Activated naive CD8-positive, alpha-beta T cell treated with anti-CD3 and anti-CD28 coated beads, Interleukin-2, amount 10 ng/mL, durations not matched to agents 7 days and 5 days (primary cell): Measurements from ENCODE around the gene CEMIP. TPM values are rescaled to one million over a fixed set of nuclear protein-coding genes. Genes with fewer than 3 reads are reported as not detected.

Experiments
- ATAC-seq: fragments of 150-1000 bp; cut with Tn5 transposase; one replicate; pipeline ENCODE4 v1.10.0; 2021; ENCODE audit warnings: low read depth, moderate library complexity
- POLR2A ChIA-PET: fragments of 350-600 bp; sonication (Branson Sonifier 250); formaldehyde crosslinking; loops from one replicate; lab custom pipeline; 2021; ENCODE audit warnings: antibody characterized with exemption; lab: Charles Lee
- DNase-seq: peaks from one replicate; pipeline ENCODE4 v3.0.0; 2021
- H3K27ac Mint-ChIP-seq: one replicate; pipeline ENCODE4 v1.8.0; 2022; ENCODE audit warnings: mild to moderate bottlenecking, mixed read lengths
- H3K27me3 Mint-ChIP-seq: one replicate; pipeline ENCODE4 v1.8.0; 2022; ENCODE audit warnings: mild to moderate bottlenecking, moderate library complexity, mixed read lengths
- H3K36me3 Mint-ChIP-seq: one replicate; pipeline ENCODE4 v1.8.0; 2021; ENCODE audit warnings: mild to moderate bottlenecking, mixed read lengths
- H3K4me1 Mint-ChIP-seq: one replicate; pipeline ENCODE4 v1.8.0; 2021; ENCODE audit warnings: mixed read lengths
- H3K4me3 Mint-ChIP-seq: one replicate; pipeline ENCODE4 v1.8.0; 2022; ENCODE audit warnings: mild to moderate bottlenecking, moderate library complexity, mixed read lengths
- H3K9me3 Mint-ChIP-seq: one replicate; pipeline ENCODE4 v1.8.0; 2021; ENCODE audit warnings: mixed read lengths
- total RNA-seq, 2 experiments: library from RNA; stranded (reverse); gene quantifications; one replicate each; pipeline ENCODE4 v1.2.3, GENCODE V29; 2021

Gene CEMIP
- total RNA-seq, 2 experiments from 2014 or later: 0.23 TPM; not detected in 1

GRCh38 chr15:80779658-80780415 is 667 bp downstream of the CEMIP start:
- POLR2A ChIA-PET: interaction anchor here (0.5 to 0.6 kb wide), 2 partner anchors 130 to 262 kb away, joined by 3 to 4 read pairs; no protein-coding TSS in a partner anchor
- Mint-ChIP-seq H3K4me1 (peaks cover 9% of the 10 kb centered on the region), H3K4me3 (peak overlapping the region; percentile 54), H3K27ac (no peak overlapping the region), H3K9me3 (no peaks in the 10 kb centered on the region), H3K27me3 (peaks cover 57% of the 10 kb centered on the region), H3K36me3 (no peaks in the 10 kb centered on the region)
- DNase-seq: peak; percentile 30
- ATAC-seq: no peak

GRCh38 chr15:80780416-80781221 is 1.4 kb downstream of the CEMIP start:
- H3K9me3 Mint-ChIP-seq: no peaks in the 10 kb centered on the region
- peaks cover 57% of the 10 kb centered on the region for H3K27me3 Mint-ChIP-seq
- peaks cover 9% of the 10 kb centered on the region for H3K4me1 Mint-ChIP-seq
- H3K36me3 Mint-ChIP-seq: no peaks in the 10 kb centered on the region
- no peak overlapping the region for H3K4me3 Mint-ChIP-seq
- POLR2A ChIA-PET: no interaction called here
- H3K27ac Mint-ChIP-seq: no peak overlapping the region
- no peak for ATAC-seq
- peak; percentile 60 for DNase-seq

GRCh38 chr15:80783260-80783659 is 4.1 kb downstream of the CEMIP start:
- Mint-ChIP-seq H3K9me3 (no peaks in the 10 kb centered on the region), H3K27me3 (peaks cover 40% of the 10 kb centered on the region), H3K4me1 (peaks cover 5% of the 10 kb centered on the region), H3K36me3 (no peaks in the 10 kb centered on the region), H3K27ac (no peak overlapping the region), H3K4me3 (no peak overlapping the region)
- ATAC-seq (peak; percentile 25), DNase-seq (no peak)
- POLR2A ChIA-PET: no interaction called here

- H3K27ac Mint-ChIP-seq: no peak overlapping the region
- no peak overlapping the region for H3K4me3 Mint-ChIP-seq
- peaks cover 3% of the 10 kb centered on the region for H3K4me1 Mint-ChIP-seq
- H3K9me3 Mint-ChIP-seq: no peaks in the 10 kb centered on the region
- ATAC-seq (no peak), DNase-seq (no peak)
- peaks cover 32% of the 10 kb centered on the region for H3K27me3 Mint-ChIP-seq
- POLR2A ChIA-PET: no interaction called here
- no peaks in the 10 kb centered on the region for H3K36me3 Mint-ChIP-seq
Observed at GRCh38 chr15:80785335-80785734, 6.2 kb downstream of the CEMIP start.

- H3K4me3 Mint-ChIP-seq: no peak overlapping the region
- no peaks in the 10 kb centered on the region for H3K9me3 Mint-ChIP-seq
- no peaks in the 10 kb centered on the region for H3K36me3 Mint-ChIP-seq
- POLR2A ChIA-PET: no interaction called here
- ATAC-seq (no peak), DNase-seq (no peak)
- H3K4me1 Mint-ChIP-seq: peaks cover 3% of the 10 kb centered on the region
- H3K27ac Mint-ChIP-seq: no peak overlapping the region
- H3K27me3 Mint-ChIP-seq: peaks cover 30% of the 10 kb centered on the region
Observed at GRCh38 chr15:80785811-80786354, 6.7 kb downstream of the CEMIP start.

- no peaks in the 10 kb centered on the region for H3K9me3 Mint-ChIP-seq
- peaks cover 21% of the 10 kb centered on the region for H3K27me3 Mint-ChIP-seq
- H3K36me3 Mint-ChIP-seq: no peaks in the 10 kb centered on the region
- ATAC-seq (no peak), DNase-seq (no peak)
- H3K4me1 Mint-ChIP-seq: peaks cover 3% of the 10 kb centered on the region
- H3K27ac Mint-ChIP-seq: no peak overlapping the region
- no peak overlapping the region for H3K4me3 Mint-ChIP-seq
- POLR2A ChIA-PET: no interaction called here
Observed at GRCh38 chr15:80787316-80787715, 8.1 kb downstream of the CEMIP start.

- POLR2A ChIA-PET: no interaction called here
- no peaks in the 10 kb centered on the region for H3K9me3 Mint-ChIP-seq
- no peaks in the 10 kb centered on the region for H3K36me3 Mint-ChIP-seq
- no peak overlapping the region for H3K4me3 Mint-ChIP-seq
- H3K4me1 Mint-ChIP-seq: no peaks in the 10 kb centered on the region
- H3K27me3 Mint-ChIP-seq: peaks cover 14% of the 10 kb centered on the region
- ATAC-seq (no peak), DNase-seq (no peak)
- no peak overlapping the region for H3K27ac Mint-ChIP-seq
Observed at GRCh38 chr15:80788536-80788935, 9.4 kb downstream of the CEMIP start.

- H3K4me1 Mint-ChIP-seq: no peaks in the 10 kb centered on the region
- DNase-seq: no peak
- ATAC-seq: no peak
Observed at GRCh38 chr15:80789296-80789695, 10.1 kb downstream of the CEMIP start.

GRCh38 chr15:80789796-80790195 is 10.6 kb downstream of the CEMIP start:
- H3K27me3 Mint-ChIP-seq: peaks cover 17% of the 10 kb centered on the region
- no peak overlapping the region for H3K27ac Mint-ChIP-seq
- no peaks in the 10 kb centered on the region for H3K4me1 Mint-ChIP-seq
- no peak for DNase-seq
- H3K36me3 Mint-ChIP-seq: no peaks in the 10 kb centered on the region
- POLR2A ChIA-PET: no interaction called here
- no peaks in the 10 kb centered on the region for H3K9me3 Mint-ChIP-seq
- ATAC-seq: no peak
- H3K4me3 Mint-ChIP-seq: no peak overlapping the region

More at GRCh38 chr15:80789296-80789695, 10.1 kb downstream of the CEMIP start:
- no peak overlapping the region for H3K27ac Mint-ChIP-seq
- H3K4me3 Mint-ChIP-seq: no peak overlapping the region
- H3K9me3 Mint-ChIP-seq: no peaks in the 10 kb centered on the region
- H3K36me3 Mint-ChIP-seq: no peaks in the 10 kb centered on the region
- peaks cover 14% of the 10 kb centered on the region for H3K27me3 Mint-ChIP-seq
- POLR2A ChIA-PET: no interaction called here

- Mint-ChIP-seq H3K4me1 (no peaks in the 10 kb centered on the region), H3K9me3 (no peaks in the 10 kb centered on the region), H3K4me3 (no peak overlapping the region), H3K27ac (no peak overlapping the region), H3K27me3 (peaks cover 21% of the 10 kb centered on the region), H3K36me3 (no peaks in the 10 kb centered on the region)
- DNase-seq (no peak), ATAC-seq (no peak)
- POLR2A ChIA-PET: no interaction called here
Observed at GRCh38 chr15:80790236-80790635, 11.1 kb downstream of the CEMIP start.

GRCh38 chr15:80791004-80791403 is 11.8 kb downstream of the CEMIP start:
- peaks cover 22% of the 10 kb centered on the region for H3K27me3 Mint-ChIP-seq

GRCh38 chr15:80796407-80796806 is 17.2 kb downstream of the CEMIP start:
- Mint-ChIP-seq H3K4me3 (no peak overlapping the region), H3K27me3 (peaks cover 11% of the 10 kb centered on the region), H3K9me3 (no peaks in the 10 kb centered on the region), H3K36me3 (no peaks in the 10 kb centered on the region), H3K4me1 (no peaks in the 10 kb centered on the region), H3K27ac (no peak overlapping the region)
- DNase-seq: no peak
- no peak for ATAC-seq
- POLR2A ChIA-PET: no interaction called here

More at GRCh38 chr15:80791004-80791403, 11.8 kb downstream of the CEMIP start:
- H3K27ac Mint-ChIP-seq: no peak overlapping the region
- no peak for ATAC-seq
- no peaks in the 10 kb centered on the region for H3K4me1 Mint-ChIP-seq
- no peaks in the 10 kb centered on the region for H3K36me3 Mint-ChIP-seq
- POLR2A ChIA-PET: no interaction called here
- no peaks in the 10 kb centered on the region for H3K9me3 Mint-ChIP-seq
- DNase-seq: no peak
- no peak overlapping the region for H3K4me3 Mint-ChIP-seq

- ATAC-seq (no peak), DNase-seq (no peak)
- POLR2A ChIA-PET: no interaction called here
- no peaks in the 10 kb centered on the region for H3K36me3 Mint-ChIP-seq
- H3K27me3 Mint-ChIP-seq: peaks cover 11% of the 10 kb centered on the region
- no peak overlapping the region for H3K27ac Mint-ChIP-seq
- H3K9me3 Mint-ChIP-seq: no peaks in the 10 kb centered on the region
- H3K4me1 Mint-ChIP-seq: no peaks in the 10 kb centered on the region
- no peak overlapping the region for H3K4me3 Mint-ChIP-seq
Observed at GRCh38 chr15:80798911-80799310, 19.7 kb downstream of the CEMIP start.
